ENCODE results near the gene SERINC2. TPM values are rescaled to one million over a fixed set of nuclear protein-coding genes. Genes with fewer than 3 reads are reported as not detected.

The SERINC2 gene
- total RNA-seq, 2 experiments from 2014 or later, result 0.29 to 0.34 TPM

DNA sequence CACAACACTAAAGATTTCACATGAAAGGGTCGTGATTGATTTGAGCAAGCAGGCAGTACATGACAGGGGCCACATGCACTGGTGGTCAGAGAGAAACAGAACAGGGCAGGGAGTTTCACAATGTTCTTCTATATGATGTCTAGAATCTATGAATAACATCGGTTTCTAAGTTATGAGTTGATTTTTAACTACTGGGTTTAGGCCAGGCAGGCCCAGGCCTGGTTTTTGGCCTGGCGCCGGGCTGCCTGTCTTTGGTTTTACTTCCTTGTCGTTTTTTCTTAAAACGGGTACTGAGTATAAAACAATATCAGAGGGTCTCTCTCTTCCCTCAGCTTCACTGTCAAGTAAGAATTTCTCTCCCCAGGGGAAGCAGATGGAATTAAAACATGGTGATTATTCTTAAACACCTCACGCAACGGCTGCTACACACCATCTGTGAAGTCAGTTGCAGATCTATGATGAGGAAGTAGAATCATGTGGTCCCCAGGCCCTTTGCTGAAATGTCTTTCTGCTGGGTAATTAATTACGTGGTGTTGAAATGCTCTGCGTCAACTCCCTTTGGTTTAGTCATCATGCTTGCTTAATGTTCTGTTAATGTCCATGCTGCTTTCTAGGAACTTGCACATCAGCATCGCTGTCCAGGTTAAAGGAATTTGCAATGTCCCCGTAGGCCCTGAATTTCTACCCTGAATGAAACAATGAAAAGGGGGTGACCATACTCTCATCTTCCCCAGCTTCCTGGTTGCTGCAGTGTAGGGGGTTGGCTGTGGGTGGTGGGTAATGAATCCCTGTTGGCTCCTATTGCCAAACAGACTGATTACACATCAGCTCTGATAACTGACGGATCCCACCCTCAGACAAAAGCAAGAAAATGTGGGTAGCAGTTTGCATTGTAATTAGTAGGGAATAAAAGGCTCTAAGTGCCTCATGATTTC lies 70.3 kb downstream of the SERINC2 start:
- ChIA-PET POLR2A (no interaction called here), CTCF (no interaction called here)
- intact Hi-C loops (cut with micrococcal nuclease), result no loop called here
- DNase-seq, result no peak
- H3K36me3 Mint-ChIP-seq, result peaks cover 2% of the 10 kb centered on the region
- no peak overlapping the region for H3K4me3 Mint-ChIP-seq
- H3K9me3 Mint-ChIP-seq, result peaks cover 17% of the 10 kb centered on the region
- no peak overlapping the region for H3K27ac Mint-ChIP-seq
- peaks cover 12% of the 10 kb centered on the region for H3K4me1 Mint-ChIP-seq (ENCODE audit: low read depth)
- peaks cover 6% of the 10 kb centered on the region for H3K27me3 Mint-ChIP-seq

Other genes with a start within 250 kb of the SERINC2 start
- gene NKAIN1, start 173.3 kb upstream of the SERINC2 start, total RNA-seq, result not detected
- 10 to 100 TPM; 83.7 to 96.4 TPM for gene SNRNP40, start 116.4 kb upstream of the SERINC2 start, total RNA-seq
- gene ZCCHC17, start 116.2 kb upstream of the SERINC2 start, total RNA-seq, result 10 to 100 TPM; 24.4 to 29.6 TPM
- not detected for gene FABP3, start 40.1 kb upstream of the SERINC2 start, total RNA-seq
- gene TINAGL1, start 163.3 kb downstream of the SERINC2 start, total RNA-seq, result not detected
- gene HCRTR1, start 204.5 kb downstream of the SERINC2 start, total RNA-seq, result not detected
- gene PEF1, start 231.7 kb downstream of the SERINC2 start, total RNA-seq, result 10 to 100 TPM; 55.3 to 56.4 TPM